ENCODE data around the gene VAV1.
"Not testable (repeated sequence)": the region's sequence is repeated elsewhere in the genome, so short reads cannot be mapped to it uniquely, and the experiment has no call there.

The VAV1 gene

GRCh38 chr19:6793411-6793810, 20.9 kb downstream of the VAV1 start:
- DNase-seq = no peak

GRCh38 chr19:6793973-6794372, 21.5 kb downstream of the VAV1 start:
- DNase-seq = no peak

- DNase-seq = no peak
Observed at GRCh38 chr19:6794686-6795431, 22.4 kb downstream of the VAV1 start.

- no peak for DNase-seq
Observed at GRCh38 chr19:6796278-6796677, 23.8 kb downstream of the VAV1 start.

- no peak for DNase-seq
Observed at GRCh38 chr19:6797646-6798045, 25.1 kb downstream of the VAV1 start.

GRCh38 chr19:6800160-6800790, 27.8 kb downstream of the VAV1 start:
- not testable (repeated sequence) for DNase-seq

- DNase-seq = no peak
Observed at GRCh38 chr19:6800991-6801484, 28.5 kb downstream of the VAV1 start.

GRCh38 chr19:6801485-6802086, 29.1 kb downstream of the VAV1 start:
- DNase-seq = peak; percentile 7

GRCh38 chr19:6802336-6803035, 30.0 kb downstream of the VAV1 start:
- no peak for DNase-seq

- DNase-seq = no peak
Observed at GRCh38 chr19:6803036-6803404, 30.5 kb downstream of the VAV1 start.

GRCh38 chr19:6806488-6806887, 34.0 kb downstream of the VAV1 start:
- DNase-seq = no peak

- DNase-seq = no peak
Observed at GRCh38 chr19:6807291-6807690, 34.8 kb downstream of the VAV1 start.

GRCh38 chr19:6808494-6808893, 36.0 kb downstream of the VAV1 start:
- no peak for DNase-seq

GRCh38 chr19:6809262-6809661, 36.8 kb downstream of the VAV1 start:
- no peak for DNase-seq

GRCh38 chr19:6811378-6811777, 38.9 kb downstream of the VAV1 start:
- DNase-seq = no peak

GRCh38 chr19:6811906-6812305, 39.4 kb downstream of the VAV1 start:
- DNase-seq = no peak

GRCh38 chr19:6812612-6813011, 40.1 kb downstream of the VAV1 start:
- no peak for DNase-seq

GRCh38 chr19:6813659-6814058, 41.2 kb downstream of the VAV1 start:
- DNase-seq = no peak

GRCh38 chr19:6817179-6817578, 44.7 kb downstream of the VAV1 start:
- no peak for DNase-seq

- DNase-seq = no peak
Observed at GRCh38 chr19:6818246-6818645, 45.7 kb downstream of the VAV1 start.

- DNase-seq = no peak
Observed at GRCh38 chr19:6819323-6819722, 46.8 kb downstream of the VAV1 start.

GRCh38 chr19:6820237-6820636, 47.7 kb downstream of the VAV1 start:
- no peak for DNase-seq

GRCh38 chr19:6821639-6822310, 49.3 kb downstream of the VAV1 start:
- no peak for DNase-seq

Data from retina (tissue), 1 donor.